PC-9 (cell line): ENCODE data around the gene COL4A1. TPM values are rescaled to one million over a fixed set of nuclear protein-coding genes. Genes with fewer than 3 reads are reported as not detected.

Experiments used
- BruUV-seq: library from RNA; stranded (reverse); fragments of 400-500 nt; replicated peaks from 2 replicates; lab custom pipeline; 2021; lab: Mats Ljungman, UMichigan
- CTCF ChIA-PET: fragments of 300-600 bp; sonication (Branson Sonifier 250); formaldehyde crosslinking; loops from one replicate; lab custom pipeline; 2022; ENCODE audit warnings: antibody characterized with exemption; lab: Charles Lee
- POLR2A ChIA-PET: fragments of 300-600 bp; sonication (Branson Sonifier 250); formaldehyde crosslinking; loops from one replicate; lab custom pipeline; 2022; ENCODE audit warnings: antibody characterized with exemption; ENCODE audit not compliant: unreplicated experiment; lab: Charles Lee
- DNase-seq, 2 experiments: peaks; one replicate each; pipeline versions ENCODE4 v3.0.0 to v3.0.0-alpha.2; 2015 to 2022; ENCODE audit warnings: mixed read lengths in 1 of 2
- H2AFZ ChIP-seq: fragments of 200-600 bp; sonication (generic); 2 replicates; pipeline ENCODE4 v1.8.1; 2017; ENCODE audit warnings: antibody characterized with exemption
- H3F3A ChIP-seq: fragments of 200-600 bp; sonication (generic); 2 replicates; pipeline ENCODE4 v1.8.1; 2017; ENCODE audit warnings: antibody characterized with exemption, mild to moderate bottlenecking, low read depth; ENCODE audit not compliant: insufficient read depth
- H3K27ac ChIP-seq: fragments of 200-600 bp; sonication (generic); 2 replicates; pipeline ENCODE4 v1.6.1; 2016; ENCODE audit warnings: mixed run types
- H3K27me3 ChIP-seq: fragments of 200-600 bp; sonication (generic); 2 replicates; pipeline ENCODE4 v1.6.1; 2016; ENCODE audit warnings: low read depth, mixed run types; ENCODE audit not compliant: insufficient read depth
- H3K36me3 ChIP-seq: fragments of 200-600 bp; sonication (generic); 2 replicates; pipeline ENCODE4 v1.6.1; 2016; ENCODE audit warnings: low read depth, mixed run types
- H3K4me1 ChIP-seq: fragments of 200-600 bp; sonication (generic); replicated peaks from 2 replicates; pipeline ENCODE4 v1.6.1; 2016; ENCODE audit warnings: mixed run types; ENCODE audit not compliant: insufficient read depth
- H3K4me2 ChIP-seq: fragments of 200-600 bp; sonication (generic); 2 replicates; pipeline ENCODE4 v1.6.1; 2017; ENCODE audit warnings: mixed run types
- H3K4me3 ChIP-seq: fragments of 200-600 bp; sonication (generic); 2 replicates; pipeline ENCODE4 v1.6.1; 2016; ENCODE audit warnings: mixed run types
- H3K79me2 ChIP-seq: fragments of 200-600 bp; sonication (generic); 2 replicates; pipeline ENCODE4 v1.6.1; 2017; ENCODE audit warnings: low read depth, mixed run types
- H3K9me2 ChIP-seq: fragments of 200-600 bp; sonication (generic); 2 replicates; pipeline ENCODE4 v1.8.1; 2017; ENCODE audit warnings: mild to moderate bottlenecking; ENCODE audit not compliant: insufficient read depth
- H3K9me3 ChIP-seq: fragments of 200-600 bp; sonication (generic); 2 replicates; pipeline ENCODE4 v1.8.1; 2016; ENCODE audit warnings: low read depth; ENCODE audit not compliant: insufficient read depth
- H4K20me1 ChIP-seq: fragments of 200-600 bp; sonication (generic); 2 replicates; pipeline ENCODE4 v1.8.1; 2017; ENCODE audit not compliant: insufficient read depth
- CTCF ChIP-seq: fragments of 200-600 bp; sonication (generic); conservative IDR thresholded peaks from 2 replicates; pipeline ENCODE4 v1.6.1; 2017; ENCODE audit warnings: mixed run types, antibody characterized with exemption, mild to moderate bottlenecking, moderate library complexity
- EZH2 ChIP-seq: fragments of 200-600 bp; sonication (generic); IDR thresholded peaks from 2 replicates; pipeline ENCODE4 v1.8.0; 2017; ENCODE audit warnings: antibody characterized with exemption, low read depth
- intact Hi-C: fragments of 100-400 bp; cut with micrococcal nuclease; formaldehyde crosslinking; loops from one replicate; pipeline ENCODE4 v1.10.0; 2022; ENCODE audit not compliant: unreplicated experiment
- total RNA-seq: library from RNA; stranded (reverse); gene quantifications from 2 replicates; pipeline ENCODE4 v1.2.3, GENCODE V29; 2021

COL4A1 gene
- total RNA-seq, 1 experiment from 2014 or later: 24.5 TPM

- BruUV-seq: no TSS peak
- peak overlapping the region; percentile 94 for H3K27ac ChIP-seq
- no peaks in the 10 kb centered on the region for H3K9me2 ChIP-seq
These were observed 180.5 kb downstream of the COL4A1 start for GRCh38 chr13:110126391-110126961.

GRCh38 chr13:110125613-110126272, 181.2 kb downstream of the COL4A1 start:
- Histone ChIP-seq H3F3A (peaks cover 36% of the 10 kb centered on the region), H4K20me1 (no peaks in the 10 kb centered on the region), H3K4me2 (peak overlapping the region; percentile 70), H3K9me3 (no peaks in the 10 kb centered on the region), H3K27ac (peak overlapping the region; percentile 94), H3K27me3 (no peaks in the 10 kb centered on the region), H3K4me3 (peak overlapping the region; percentile 15; the same call in 1 of the 2 replicates), H3K4me1 (peaks cover 44% of the 10 kb centered on the region), H3K9me2 (no peaks in the 10 kb centered on the region), H2AFZ (no peak overlapping the region), H3K36me3 (no peaks in the 10 kb centered on the region), H3K79me2 (no peaks in the 10 kb centered on the region)
- intact Hi-C loops: loop anchor here (10.0 kb wide), 1 partner anchor 791 kb away; no protein-coding TSS in a partner anchor
- TF ChIP-seq CTCF (no peak), EZH2 (no peak)
- no peak for DNase-seq
- BruUV-seq: no TSS peak
- POLR2A ChIA-PET: interaction anchor here (0.5 kb wide), 1 partner anchor 410 kb away, joined by 7 read pairs; no protein-coding TSS in a partner anchor
- CTCF ChIA-PET: no interaction called here

More at GRCh38 chr13:110126391-110126961, 180.5 kb downstream of the COL4A1 start:
- peak; percentile 81 to 99 for DNase-seq
- Histone ChIP-seq H4K20me1 (no peaks in the 10 kb centered on the region), H2AFZ (peak overlapping the region; percentile 63), H3K79me2 (no peaks in the 10 kb centered on the region), H3K9me3 (no peaks in the 10 kb centered on the region), H3F3A (peaks cover 36% of the 10 kb centered on the region), H3K4me2 (peak overlapping the region; percentile 70), H3K36me3 (no peaks in the 10 kb centered on the region), H3K4me1 (peaks cover 42% of the 10 kb centered on the region), H3K27me3 (no peaks in the 10 kb centered on the region), H3K4me3 (peak overlapping the region; percentile 33; the same call in 1 of the 2 replicates)
- no peak for TF ChIP-seq EZH2
- intact Hi-C loops: loop anchor here (10.0 kb wide), 1 partner anchor 792 kb away; no protein-coding TSS in a partner anchor
- POLR2A ChIA-PET: interaction anchor here (0.7 kb wide), 1 partner anchor 934 kb away, joined by 5 read pairs; no protein-coding TSS in a partner anchor
- CTCF ChIA-PET: no interaction called here

GRCh38 chr13:110125157-110125556, 181.8 kb downstream of the COL4A1 start:
- no peak overlapping the region for H3K4me2 ChIP-seq
- BruUV-seq: no TSS peak

More at GRCh38 chr13:110125157-110125556, 181.8 kb downstream of the COL4A1 start:
- CTCF ChIA-PET: interaction anchor here (0.5 kb wide), 1 partner anchor 20 kb away, joined by 17 read pairs; no protein-coding TSS in a partner anchor
- Histone ChIP-seq H3K9me2 (no peaks in the 10 kb centered on the region), H3K27me3 (no peaks in the 10 kb centered on the region), H3K79me2 (no peaks in the 10 kb centered on the region), H3K4me3 (no peak overlapping the region), H3K9me3 (no peaks in the 10 kb centered on the region), H3K4me1 (peaks cover 50% of the 10 kb centered on the region), H3F3A (peaks cover 36% of the 10 kb centered on the region), H3K27ac (peak overlapping the region; percentile 94), H3K36me3 (no peaks in the 10 kb centered on the region), H4K20me1 (no peaks in the 10 kb centered on the region), H2AFZ (no peak overlapping the region)
- DNase-seq: no peak
- POLR2A ChIA-PET: interaction anchor here (0.5 kb wide), 1 partner anchor 411 kb away, joined by 7 read pairs; no protein-coding TSS in a partner anchor
- TF ChIP-seq EZH2 (no peak), CTCF (no peak)
- intact Hi-C loops: loop anchor here (10.0 kb wide), 1 partner anchor 790 kb away; no protein-coding TSS in a partner anchor
